Stimulated activated CD4-positive, alpha-beta T cell treated with anti-CD3 and anti-CD28 coated beads, Interleukin-12 subunit alpha, Interleukin-12 subunit beta, amount 100 ng/mL, for 24 hours (primary cell): ENCODE data around the gene SHQ1.
A peak's percentile ranks its signal among the peaks of the same experiment; 100 is the strongest.

Experiments
- DNase-seq, 2 experiments: peaks; one replicate each; pipeline ENCODE4 v3.0.0-alpha.2; 2020; ENCODE audit warnings: low read depth in 2 of 2

The SHQ1 gene

DNA sequence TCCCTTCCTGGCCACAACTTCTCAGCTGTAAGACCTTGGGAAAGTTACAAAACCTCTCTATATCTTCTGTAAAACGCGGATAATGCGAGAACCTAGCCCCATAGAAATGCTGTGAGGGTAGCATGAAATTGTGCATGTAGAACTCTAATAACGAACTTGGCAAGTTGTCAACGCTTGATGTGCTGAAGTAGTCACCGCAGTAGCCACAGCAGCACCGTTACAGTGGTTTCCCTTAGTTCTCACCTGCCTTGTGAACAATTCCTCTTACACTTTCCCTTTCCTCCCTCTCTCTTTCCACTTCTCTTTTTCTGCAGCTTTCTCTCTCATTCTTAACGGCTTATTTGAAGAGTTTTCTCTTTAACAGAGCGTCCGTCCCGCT is 447 bp upstream of the SHQ1 start:
- peak; percentile 3 to 24 for DNase-seq

DNA sequence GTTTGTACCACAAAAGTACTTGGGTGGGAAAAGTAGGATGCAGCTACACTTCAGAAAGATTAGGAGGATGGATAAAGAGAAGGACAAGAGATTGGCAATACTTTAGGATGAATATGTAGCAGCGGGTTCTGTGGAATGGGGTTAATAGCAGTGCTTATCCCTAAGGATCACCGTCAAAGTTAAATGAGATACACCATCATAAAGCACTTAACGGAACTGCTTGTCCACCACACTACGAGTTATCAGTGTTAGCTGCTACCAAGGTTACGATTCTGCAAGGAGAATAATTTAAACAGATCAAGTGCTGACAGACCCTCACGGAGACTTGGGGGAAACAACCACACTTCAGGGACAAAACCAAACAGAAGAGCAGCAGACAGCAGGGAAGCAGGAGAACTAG is 963 bp downstream of the SHQ1 start:
- no peak for DNase-seq

DNA sequence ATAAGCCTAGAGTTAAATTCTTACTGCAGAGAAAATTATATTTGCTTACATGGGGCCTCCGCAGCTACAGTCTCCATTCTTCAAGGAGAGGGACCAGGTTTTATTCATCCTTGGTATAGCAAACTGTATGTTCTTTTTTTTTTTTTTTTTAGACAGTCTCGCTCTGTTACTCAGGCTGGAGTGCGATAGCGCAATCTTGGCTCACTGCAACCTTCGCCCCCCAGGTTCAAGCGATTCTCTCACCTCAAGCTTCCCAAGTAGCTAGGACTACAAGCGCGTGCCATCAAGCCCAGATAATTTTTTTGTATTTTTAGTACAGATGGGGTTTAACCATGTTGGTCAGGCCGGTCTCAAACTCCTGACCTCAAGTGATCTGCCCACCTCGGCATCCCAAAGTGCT is 2.1 kb downstream of the SHQ1 start:
- DNase-seq, result no peak

DNA sequence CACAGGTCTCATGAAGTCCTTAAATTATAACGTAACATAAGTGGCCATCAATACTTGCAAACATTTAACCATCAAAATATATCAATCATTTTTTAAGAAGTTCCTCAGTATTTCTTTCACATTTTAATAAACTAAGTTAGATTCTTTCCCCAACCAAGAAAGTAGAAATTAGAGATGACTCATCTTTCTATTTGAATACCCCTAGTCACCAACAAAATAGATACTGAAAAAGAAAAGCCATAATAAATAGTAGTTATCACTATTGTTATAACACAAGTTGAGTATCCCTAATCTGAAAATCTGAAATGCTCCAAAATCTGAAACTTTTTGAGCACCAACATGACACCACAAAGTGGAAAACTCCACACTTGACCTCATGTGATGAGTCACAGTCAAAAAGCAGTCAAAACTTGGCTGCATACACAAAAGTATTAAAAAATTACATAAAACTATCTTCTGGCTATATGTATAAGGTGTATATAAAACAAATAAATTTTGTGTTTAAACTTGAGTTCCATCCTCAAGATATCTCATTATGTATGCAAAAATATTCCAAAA is 3.7 kb downstream of the SHQ1 start:
- no peak for DNase-seq

DNA sequence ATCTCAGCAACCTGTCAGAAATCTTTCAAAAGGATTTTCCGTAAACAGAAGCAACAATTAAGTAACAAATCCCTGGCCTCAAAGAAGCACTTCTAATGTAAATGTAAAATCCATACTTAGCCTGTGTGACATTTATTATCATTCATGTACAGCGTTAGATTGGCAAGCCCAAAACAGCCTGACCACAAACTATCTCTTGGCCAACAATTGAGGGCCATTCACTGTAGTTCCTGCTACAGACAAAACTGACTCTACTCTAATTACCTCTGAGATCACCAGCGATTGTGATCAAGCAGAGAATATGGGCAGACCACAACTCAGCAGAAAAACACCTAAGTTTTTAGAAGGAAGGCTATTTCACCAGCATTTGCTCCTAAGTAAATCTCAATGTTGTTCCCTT is 9.2 kb downstream of the SHQ1 start:
- no peak for DNase-seq

DNA sequence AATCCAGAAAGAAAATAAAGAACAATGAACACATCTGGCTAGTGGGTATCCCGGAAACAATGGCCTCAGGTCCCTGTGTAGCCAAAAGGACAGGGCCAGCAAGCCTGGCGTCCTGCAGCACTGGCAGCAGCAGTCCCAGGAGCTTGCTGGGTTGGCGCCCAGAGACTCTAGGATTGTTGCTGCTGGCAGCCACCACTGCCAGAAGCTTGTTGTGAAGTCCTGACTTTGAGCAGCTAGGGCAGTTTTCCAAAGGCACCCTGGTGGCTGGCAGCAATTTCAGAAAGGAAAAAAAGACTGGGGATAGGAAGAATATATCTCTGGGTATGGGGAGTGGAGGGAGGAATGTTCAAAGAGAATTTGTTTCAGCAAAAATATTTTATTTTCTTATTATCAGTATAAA is 11.3 kb downstream of the SHQ1 start:
- DNase-seq, result no peak

DNA sequence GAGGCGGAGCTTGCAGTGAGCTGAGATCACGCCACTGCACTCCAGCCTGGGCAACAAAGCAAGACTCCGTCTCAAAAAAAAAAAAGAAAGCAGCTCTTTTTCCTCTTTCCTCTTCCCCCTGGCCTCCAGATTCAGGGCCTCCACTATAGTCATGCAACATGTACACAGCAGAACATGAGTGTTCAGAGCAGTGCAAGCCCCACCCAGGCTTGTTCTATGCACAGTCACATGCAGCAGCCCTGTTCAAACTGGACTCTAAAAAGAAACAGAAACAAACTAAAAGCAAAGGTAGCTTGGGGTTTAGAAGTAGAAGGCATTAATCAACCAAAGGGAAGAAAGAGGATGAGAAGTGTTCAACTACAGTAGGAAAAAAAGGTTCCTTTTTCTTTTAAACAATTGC is 11.8 kb downstream of the SHQ1 start:
- DNase-seq, result no peak

DNA sequence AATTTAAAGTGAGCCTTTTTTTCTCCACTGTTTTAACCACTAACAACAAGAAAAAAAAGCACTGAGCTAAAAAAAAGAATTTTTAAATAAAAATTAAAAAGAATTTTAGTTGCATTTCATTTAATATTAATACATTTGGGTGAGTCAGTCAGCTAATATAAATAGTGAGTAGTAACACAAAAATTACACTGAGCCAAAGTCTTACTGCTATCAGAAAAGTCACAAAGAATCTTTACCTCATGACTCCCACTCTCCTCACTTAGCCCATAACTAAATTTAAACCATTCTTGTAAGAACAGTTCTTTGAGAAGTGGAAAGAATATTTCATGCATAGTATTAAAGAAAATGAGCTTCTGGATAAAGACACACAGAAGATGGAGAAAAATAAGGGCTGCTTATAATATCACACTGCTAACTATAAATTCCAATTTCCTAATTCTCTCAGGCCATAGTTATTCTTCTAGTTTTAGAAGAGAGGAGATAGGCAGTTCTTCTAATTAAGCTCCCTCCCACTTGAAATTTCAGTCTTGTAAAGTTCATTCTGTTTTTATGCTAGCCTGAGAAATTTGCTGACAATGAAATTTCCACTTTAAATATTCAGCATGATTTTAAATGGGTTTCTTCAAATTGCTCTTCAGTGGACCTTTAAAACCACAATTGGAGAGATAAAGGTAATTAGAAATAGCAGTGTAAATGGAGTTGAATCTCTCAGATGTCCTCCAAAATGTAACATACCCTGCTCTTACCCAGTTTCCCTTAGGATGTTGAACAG is 17.6 kb downstream of the SHQ1 start:
- DNase-seq, result no peak

DNA sequence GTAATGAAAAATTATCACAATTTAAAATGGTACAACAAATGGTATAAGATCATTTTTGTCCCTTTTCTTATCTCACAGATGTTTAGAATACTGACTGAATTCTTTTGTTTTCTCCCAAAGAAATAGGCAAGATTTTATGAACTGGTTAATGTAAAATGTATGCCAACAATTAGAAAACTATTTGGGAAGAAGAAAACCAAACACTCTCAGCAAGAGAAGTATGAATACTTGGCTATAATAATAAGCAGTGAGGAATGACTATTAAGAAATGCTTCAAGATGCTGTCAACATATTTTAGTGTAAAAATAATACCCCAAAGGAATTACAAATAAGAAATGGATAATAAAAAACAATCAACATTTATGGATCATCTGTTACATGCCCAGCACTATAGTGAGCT is 18.5 kb downstream of the SHQ1 start:
- DNase-seq, result no peak

DNA sequence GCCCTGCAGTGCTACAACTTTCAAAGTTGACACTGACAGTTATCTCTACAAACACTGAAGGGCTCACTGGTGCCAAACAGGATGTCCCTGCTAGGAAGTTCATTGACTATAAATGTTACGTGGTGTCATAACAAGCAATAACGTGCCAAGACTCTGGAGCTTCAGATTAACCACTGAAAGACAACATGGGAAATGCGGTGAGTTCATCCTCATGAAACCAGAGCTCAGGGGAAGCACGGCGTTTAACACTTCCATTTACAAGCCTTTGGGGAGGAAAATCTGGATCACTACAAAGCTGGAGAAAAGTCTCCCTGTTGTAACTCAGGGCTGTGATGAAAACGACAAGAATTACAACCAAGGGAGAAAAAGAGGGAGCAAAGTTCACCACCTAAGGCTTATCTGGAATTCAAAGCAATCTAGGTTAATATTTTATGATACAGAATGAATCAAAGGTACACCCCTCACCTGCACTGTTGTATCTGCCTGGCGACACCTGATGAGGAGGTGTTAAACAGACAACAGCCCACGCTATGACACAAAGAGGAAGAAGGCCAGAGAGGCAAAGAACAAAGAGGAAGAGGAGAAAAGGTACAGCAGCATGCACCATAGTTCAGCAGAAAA is 27.0 kb downstream of the SHQ1 start:
- peak in 1 of 2 experiments; percentile 9 for DNase-seq

DNA sequence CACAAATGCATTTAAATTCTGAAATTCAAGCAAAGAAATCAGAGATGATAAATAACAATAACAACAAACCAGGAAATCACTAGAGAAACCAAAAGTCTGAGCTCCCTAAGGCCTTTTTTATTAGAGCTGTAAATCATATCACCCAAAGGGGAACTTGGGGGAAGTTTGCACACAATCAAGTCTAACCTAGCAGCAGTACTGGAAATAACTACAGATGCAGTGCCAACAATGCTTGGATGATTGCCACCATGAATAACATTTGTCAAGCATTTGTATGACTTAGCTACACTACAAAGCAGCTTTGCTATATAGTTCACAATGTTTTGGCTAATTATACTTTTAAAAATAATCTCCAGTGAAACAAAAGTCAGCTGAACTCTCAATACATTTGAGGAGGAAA is 27.8 kb downstream of the SHQ1 start:
- no peak for DNase-seq

DNA sequence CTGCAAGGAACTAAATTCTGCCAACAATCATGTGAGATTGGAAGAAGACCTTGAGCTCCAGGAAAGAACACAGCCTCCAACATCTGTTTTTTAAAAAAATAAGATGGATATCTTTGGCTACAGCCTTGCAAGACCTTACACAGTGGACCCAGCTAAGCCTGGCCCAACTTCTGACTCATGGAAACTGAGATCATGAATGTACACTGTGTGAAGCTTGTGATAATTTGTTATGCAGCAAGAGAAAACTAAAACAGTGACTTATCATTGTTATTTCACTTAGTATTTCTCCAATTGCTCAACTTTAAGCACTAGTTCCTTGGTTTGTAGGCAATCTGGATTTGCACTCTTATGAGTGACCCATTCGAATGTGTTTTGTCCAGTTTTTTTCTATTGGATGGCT is 29.3 kb downstream of the SHQ1 start:
- no peak for DNase-seq

DNA sequence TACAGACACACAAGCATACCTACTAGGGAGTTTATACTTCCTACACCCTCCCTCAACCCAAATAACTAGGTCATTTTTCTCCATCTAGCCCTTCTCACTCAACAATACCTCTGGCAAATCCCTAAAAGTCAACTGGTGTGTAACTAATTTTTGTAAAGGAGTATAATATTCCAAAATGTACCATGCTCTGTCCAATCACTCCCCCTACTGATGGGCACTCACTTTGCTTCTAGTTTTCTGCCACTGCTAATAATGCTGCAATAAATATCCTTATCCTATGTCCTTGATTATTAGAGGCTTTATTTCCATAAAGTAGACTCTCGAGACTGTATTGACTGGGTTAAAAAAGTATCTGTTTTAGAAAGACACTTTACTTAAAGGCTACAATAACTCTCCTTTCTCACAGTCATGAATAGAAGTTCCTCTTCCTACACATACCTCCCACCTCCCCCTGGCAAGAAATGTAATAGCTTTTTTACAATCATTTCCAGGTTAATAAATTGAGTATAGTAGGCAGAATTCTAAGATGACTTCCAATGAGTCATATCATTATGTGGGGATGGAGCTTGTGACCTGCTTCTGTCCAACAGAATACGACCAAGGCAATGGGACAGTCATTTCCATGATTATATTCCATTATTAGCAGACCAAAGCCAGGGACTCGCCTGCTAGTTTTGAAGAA is 30.0 kb downstream of the SHQ1 start:
- DNase-seq, result no peak

DNA sequence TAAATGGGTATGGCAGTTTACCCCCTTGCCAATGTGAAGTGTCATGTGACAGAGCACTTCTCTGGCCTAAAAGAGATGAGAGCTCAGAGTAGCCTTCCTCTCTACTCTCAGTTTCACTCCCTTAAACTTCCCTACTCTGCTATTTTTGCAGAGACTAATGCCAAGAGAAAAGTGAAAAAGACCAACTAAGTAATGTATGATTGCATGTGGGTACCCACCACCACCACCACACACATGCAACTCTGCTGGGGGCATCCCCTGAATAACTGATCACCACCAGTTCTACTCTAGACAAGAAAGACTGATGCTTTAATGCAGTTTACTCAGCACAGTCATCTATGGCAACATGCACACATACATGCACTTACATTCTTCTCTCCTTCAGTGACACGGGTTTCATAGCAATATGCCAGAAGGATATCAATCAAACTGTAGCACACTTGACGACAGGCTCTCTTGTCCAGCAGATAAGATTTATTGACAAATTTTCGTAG is 31.3 kb downstream of the SHQ1 start:
- no peak for DNase-seq

DNA sequence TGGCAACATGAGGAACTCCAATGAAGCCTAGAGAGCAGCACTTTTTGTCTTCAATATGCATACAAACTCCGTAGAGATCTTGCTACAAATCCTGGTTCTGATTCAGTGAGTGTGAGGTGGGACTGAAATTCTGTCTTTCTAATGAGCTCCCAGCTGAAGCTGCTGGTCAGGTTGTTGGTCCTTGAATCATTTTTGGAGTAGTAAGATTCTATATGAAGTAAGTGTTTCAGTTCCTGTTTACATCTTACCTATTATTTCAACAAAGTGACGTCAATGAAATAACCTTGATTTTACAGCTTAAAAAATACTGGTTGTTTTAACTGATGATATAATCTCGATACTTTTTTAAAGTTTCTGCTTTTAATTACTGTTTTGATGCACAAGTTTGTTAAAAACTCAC is 33.9 kb downstream of the SHQ1 start:
- DNase-seq, result no peak

DNA sequence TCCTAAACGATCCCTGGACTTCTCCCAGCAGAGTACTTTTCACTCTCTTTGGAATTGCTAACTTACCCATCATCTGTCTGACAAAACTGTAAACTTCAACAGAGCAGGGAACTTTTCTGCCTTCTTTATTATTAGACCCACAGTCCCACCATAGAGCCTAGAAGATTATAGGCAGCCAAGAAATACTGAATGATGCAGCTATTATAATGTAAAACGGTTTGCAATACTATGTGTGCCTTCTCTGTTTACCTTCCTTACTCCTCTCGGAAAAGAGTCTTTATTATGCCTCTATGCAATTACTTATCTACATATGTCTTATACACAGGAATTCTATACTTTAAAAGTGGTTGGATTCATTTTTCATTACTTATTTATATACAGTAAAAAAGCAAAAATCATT is 36.0 kb downstream of the SHQ1 start:
- no peak for DNase-seq

DNA sequence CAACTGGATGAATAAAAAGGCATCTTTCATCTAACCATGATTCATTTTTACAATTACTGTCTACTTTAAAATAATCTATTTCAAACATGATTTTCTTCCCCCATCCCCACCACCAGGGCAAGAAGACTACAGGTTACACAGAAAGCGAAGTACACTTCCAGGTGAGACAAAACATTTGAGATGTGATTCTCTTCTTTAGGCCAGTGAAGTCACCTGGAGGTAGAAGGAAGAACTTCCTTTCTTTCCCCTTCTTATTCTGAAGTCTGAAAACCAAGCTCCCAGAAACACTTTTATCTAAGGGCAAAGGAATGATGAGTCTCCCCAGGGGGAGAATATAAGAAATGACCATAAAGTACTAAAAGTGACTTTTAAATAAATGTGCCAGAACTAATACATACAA is 36.7 kb downstream of the SHQ1 start:
- no peak for DNase-seq

DNA sequence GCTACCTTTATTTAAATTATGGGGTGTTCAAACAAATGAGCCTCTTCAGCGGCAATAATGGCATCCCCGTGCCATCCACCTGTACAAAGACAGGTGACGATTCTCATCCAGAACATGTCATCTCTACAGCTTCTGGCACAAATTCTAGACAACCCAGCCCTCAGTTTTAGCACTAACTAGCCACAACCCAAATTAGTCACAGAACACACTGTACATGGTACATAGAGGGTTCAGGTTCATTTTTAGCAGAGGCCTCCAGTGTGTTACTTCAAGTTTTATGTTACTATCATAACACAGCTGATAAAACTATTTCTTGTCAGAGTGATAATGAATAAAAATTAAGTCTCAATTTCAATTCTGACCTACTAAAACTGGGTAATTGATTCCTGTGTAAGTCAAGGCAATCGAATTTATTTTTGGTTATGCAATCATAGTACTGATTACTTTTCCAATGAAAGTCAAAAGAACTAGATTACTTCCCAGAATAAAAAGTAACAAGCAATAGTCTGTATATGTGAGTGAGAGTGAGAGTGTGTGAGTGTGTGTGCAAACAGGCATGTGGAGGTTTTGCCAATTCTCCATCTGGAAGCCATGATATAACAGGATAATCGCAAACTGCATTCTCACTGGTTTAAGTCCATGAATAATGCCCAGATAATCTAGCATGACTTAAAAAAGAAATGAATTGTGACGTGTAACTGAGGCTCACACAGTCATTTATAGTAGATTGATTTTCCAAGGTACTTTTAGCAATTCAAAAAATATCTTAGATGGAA is 37.4 kb downstream of the SHQ1 start:
- DNase-seq, result no peak

DNA sequence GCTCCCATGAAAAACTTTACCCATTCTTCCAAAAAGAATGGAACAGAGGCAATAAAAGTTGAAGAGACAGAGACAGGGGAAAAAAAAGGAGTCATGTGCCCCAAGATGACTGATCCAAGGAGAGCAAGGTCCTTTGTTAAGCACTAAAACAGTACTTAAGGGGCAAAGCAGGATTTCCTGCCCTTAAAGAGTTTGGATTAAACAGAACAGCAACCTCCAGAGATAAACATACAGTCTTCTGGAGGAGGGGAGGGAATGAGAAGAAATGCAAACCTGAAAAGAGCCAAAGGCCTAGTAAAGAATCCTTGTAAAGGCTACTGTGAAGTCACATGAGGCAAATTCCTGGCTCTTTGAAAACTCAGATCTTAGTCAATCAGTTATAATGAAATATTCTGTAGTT is 38.2 kb downstream of the SHQ1 start:
- no peak for DNase-seq

DNA sequence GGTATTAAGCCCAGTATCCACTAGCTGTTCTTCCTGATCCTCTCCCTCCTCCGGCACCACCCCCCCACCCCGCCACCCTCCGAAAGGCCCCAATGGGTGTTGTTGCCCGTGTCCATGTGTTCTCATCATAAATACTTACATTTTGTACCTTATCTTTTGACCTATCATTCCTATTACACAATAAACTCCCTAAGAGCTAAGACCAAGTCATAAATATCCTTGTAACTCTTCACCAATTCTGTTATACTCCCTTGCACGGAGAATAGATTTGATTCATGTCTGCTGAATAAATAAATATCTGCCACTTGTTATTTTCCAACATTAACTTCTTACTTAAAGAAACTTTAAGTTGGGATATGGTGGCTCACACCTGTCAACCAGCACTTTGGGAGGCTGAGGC is 43.9 kb downstream of the SHQ1 start:
- no peak for DNase-seq

DNA sequence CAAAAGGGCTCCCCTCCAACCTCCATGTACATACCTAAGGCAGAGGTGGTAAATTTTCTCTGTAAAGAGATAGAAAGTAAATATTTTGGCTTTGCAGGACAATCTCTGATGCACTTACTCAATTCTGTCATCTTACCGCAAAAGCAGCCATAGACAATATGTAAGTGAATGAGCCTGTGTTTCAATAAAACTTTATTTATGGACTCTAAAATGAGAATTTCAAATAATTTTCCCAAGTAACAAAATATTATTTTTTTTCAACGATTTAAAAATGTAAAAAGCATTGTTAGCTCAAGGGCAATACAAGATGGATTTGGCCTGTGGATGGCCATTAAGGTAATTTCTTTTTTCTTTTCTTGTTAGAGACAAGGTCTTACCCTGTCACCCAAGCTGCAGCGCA is 44.7 kb downstream of the SHQ1 start:
- no peak for DNase-seq

DNA sequence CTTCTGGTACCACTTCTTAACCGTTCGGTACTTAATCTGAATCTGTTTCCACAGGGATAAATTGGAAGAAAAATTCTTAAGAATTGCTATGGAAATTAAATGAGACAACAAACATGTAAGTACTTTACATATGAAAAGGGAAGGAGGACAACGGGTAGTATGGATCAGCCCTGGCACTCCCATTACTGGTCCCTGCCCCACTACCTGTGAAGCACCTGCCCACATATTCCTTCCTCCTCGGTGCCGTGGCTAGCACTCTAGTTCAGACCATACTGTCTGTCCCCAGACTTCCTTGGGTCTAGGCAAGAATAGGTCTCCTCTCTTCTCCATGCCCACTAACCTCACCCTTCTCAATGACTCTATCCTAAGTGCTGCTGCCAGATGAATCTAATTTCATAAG is 46.2 kb downstream of the SHQ1 start:
- DNase-seq, result no peak
